ENCODE data around the gene EFCAB11.

GRCh38 chr14:89870316-89870715, 84.2 kb downstream of the EFCAB11 start:
- no peak for TF ChIP-seq EP300 (IDR thresholded peaks at IDR 0.05; ENCODE audit: borderline replicate concordance in 1 of 2, low read depth in 2 of 2, low read length in 2 of 2)
- no peak for TF ChIP-seq CTCF (IDR thresholded peaks at IDR 0.05; ENCODE audit: control extremely low read depth in 1 of 3, insufficient read depth in 1 of 3, low read depth in 1 of 3, low read length in 3 of 3)
- TF ChIP-seq POLR2AphosphoS5 (IDR thresholded peaks at IDR 0.05; ENCODE audit: low read depth, low read length) = no peak
- TF ChIP-seq RBBP5 (IDR thresholded peaks at IDR 0.05; ENCODE audit: borderline replicate concordance, low read depth, low read length) = no peak
- TF ChIP-seq ATF3 (IDR thresholded peaks at IDR 0.05; ENCODE audit: insufficient read depth, low read depth, low read length) = no peak
- no peak for TF ChIP-seq EZH2 (IDR thresholded peaks at IDR 0.05; ENCODE audit: low read depth, low read length, severe bottlenecking)
- no peak for TF ChIP-seq NRF1 (IDR thresholded peaks at IDR 0.05; ENCODE audit: low read depth, low read length)
- no peak for TF ChIP-seq HDAC6 (IDR thresholded peaks at IDR 0.05; ENCODE audit: low read depth, low read length)
- TF ChIP-seq GABPA (IDR thresholded peaks at IDR 0.05; ENCODE audit: borderline replicate concordance, insufficient read depth, low read length) = no peak
